Measurements from ENCODE around the gene CRACDL.

GRCh38 chr2:98759827-98760625, 176.0 kb downstream of the CRACDL start:
- TF ChIP-seq EP300 (IDR thresholded peaks at IDR 0.05; ENCODE audit: borderline replicate concordance) (no peak), TEAD4 (IDR thresholded peaks at IDR 0.05) (no peak), RAD21 (IDR thresholded peaks at IDR 0.05; ENCODE audit: low read depth) (no peak), CEBPB (IDR thresholded peaks at IDR 0.05) (no peak), FOXM1 (IDR thresholded peaks at IDR 0.05; ENCODE audit: borderline replicate concordance, low read depth) (no peak), REST (IDR thresholded peaks at IDR 0.05; ENCODE audit: low read depth) (no peak)
